Measurements from ENCODE around the gene APLNR. TPM values are rescaled to one million over a fixed set of nuclear protein-coding genes. Genes with fewer than 3 reads are reported as not detected.

The APLNR gene
- total RNA-seq, 3 donors from 2014 or later, result 0.44 to 3.3 (median 0.80) TPM

Other genes starting within 250 kb of the APLNR start
- not detected for gene OR5AK2, start 248.3 kb downstream of the APLNR start, total RNA-seq
- not detected for gene LRRC55, start 55.3 kb downstream of the APLNR start, total RNA-seq
- 100 to 1,000 TPM in 1 of 3 donors, 10 to 100 TPM in 2; 79.3 to 111 (median 82.7) TPM for gene TNKS1BP1, start 87.7 kb upstream of the APLNR start, total RNA-seq
- 10 to 100 TPM; 60.0 to 83.9 (median 76.5) TPM for gene SSRP1, start 98.6 kb upstream of the APLNR start, total RNA-seq
- not detected for gene P2RX3, start 101.1 kb upstream of the APLNR start, total RNA-seq
- gene PRG3, start 143.9 kb upstream of the APLNR start, total RNA-seq, result not detected
- gene PRG2, start 153.4 kb upstream of the APLNR start, total RNA-seq, result 1 to 10 TPM in 1 of 3 donors, not detected in 2; 1.1 TPM
- 100 to 1,000 TPM; 104 to 130 (median 105) TPM for gene SLC43A3, start 189.9 kb upstream of the APLNR start, total RNA-seq
- gene RTN4RL2, start 223.3 kb upstream of the APLNR start, total RNA-seq, result 1 to 10 TPM in 2 of 3 donors, under 1 TPM in 1; 0.32 to 2.3 (median 1.8) TPM

Measured in breast epithelium (tissue), 3 donors.